ENCODE results near the gene KCNF1.
A peak's percentile ranks its signal among the peaks of the same experiment; 100 is the strongest.

KCNF1 gene

GRCh38 chr2:10880586-10881321 lies 31.0 kb upstream of the KCNF1 start:
- no peak for DNase-seq (ENCODE audit: low spot score)

GRCh38 chr2:10882568-10882967 lies 29.2 kb upstream of the KCNF1 start:
- DNase-seq (ENCODE audit: low spot score): no peak

- no peak for DNase-seq (ENCODE audit: low spot score)
These were observed 28.7 kb upstream of the KCNF1 start for GRCh38 chr2:10883066-10883465.

GRCh38 chr2:10883801-10884478 lies 27.8 kb upstream of the KCNF1 start:
- DNase-seq (ENCODE audit: low spot score): peak; percentile 46

- DNase-seq (ENCODE audit: low spot score): no peak
These were observed 27.2 kb upstream of the KCNF1 start for GRCh38 chr2:10884574-10884975.

GRCh38 chr2:10885094-10885860 lies 26.5 kb upstream of the KCNF1 start:
- DNase-seq (ENCODE audit: low spot score): no peak

GRCh38 chr2:10887476-10887875 lies 24.3 kb upstream of the KCNF1 start:
- DNase-seq (ENCODE audit: low spot score): no peak

GRCh38 chr2:10889651-10890215 lies 22.0 kb upstream of the KCNF1 start:
- DNase-seq (ENCODE audit: low spot score): no peak

- DNase-seq (ENCODE audit: low spot score): no peak
These were observed 20.9 kb upstream of the KCNF1 start for GRCh38 chr2:10890706-10891270.

- no peak for DNase-seq (ENCODE audit: low spot score)
These were observed 20.3 kb upstream of the KCNF1 start for GRCh38 chr2:10891390-10891789.

- DNase-seq (ENCODE audit: low spot score): no peak
These were observed 19.9 kb upstream of the KCNF1 start for GRCh38 chr2:10891848-10892247.

- DNase-seq (ENCODE audit: low spot score): no peak
These were observed 19.4 kb upstream of the KCNF1 start for GRCh38 chr2:10892316-10892715.

- DNase-seq (ENCODE audit: low spot score): no peak
These were observed 18.9 kb upstream of the KCNF1 start for GRCh38 chr2:10892796-10893350.

GRCh38 chr2:10894264-10894935 lies 17.3 kb upstream of the KCNF1 start:
- DNase-seq (ENCODE audit: low spot score): no peak

GRCh38 chr2:10895231-10895630 lies 16.5 kb upstream of the KCNF1 start:
- DNase-seq (ENCODE audit: low spot score): no peak

GRCh38 chr2:10897956-10898355 lies 13.8 kb upstream of the KCNF1 start:
- DNase-seq (ENCODE audit: low spot score): no peak

GRCh38 chr2:10900216-10901109 lies 11.3 kb upstream of the KCNF1 start:
- no peak for DNase-seq (ENCODE audit: low spot score)

GRCh38 chr2:10901160-10901939 lies 10.4 kb upstream of the KCNF1 start:
- DNase-seq (ENCODE audit: low spot score): no peak

GRCh38 chr2:10903861-10904210 lies 7.9 kb upstream of the KCNF1 start:
- DNase-seq (ENCODE audit: low spot score): no peak

- no peak for DNase-seq (ENCODE audit: low spot score)
These were observed 7.3 kb upstream of the KCNF1 start for GRCh38 chr2:10904455-10904854.

All from pons (tissue), 1 donor.